GM21360 (cell line): ENCODE results near the gene ZFAND3.

Source experiments
- ATAC-seq: cut with Tn5 transposase; IDR thresholded peaks from one replicate; pipeline ENCODE4 v1.9.1; 2021; ENCODE audit warnings: mild to moderate bottlenecking, moderate library complexity; ENCODE audit not compliant: unreplicated experiment

ZFAND3 gene

GRCh38 chr6:38175786-38176185 is 356.3 kb downstream of the ZFAND3 start:
- ATAC-seq: no peak

- no peak for ATAC-seq
Observed at GRCh38 chr6:38176797-38177751, 357.5 kb downstream of the ZFAND3 start.

- ATAC-seq: no peak
Observed at GRCh38 chr6:38177882-38178583, 358.5 kb downstream of the ZFAND3 start.

- ATAC-seq: no peak
Observed at GRCh38 chr6:38178584-38178886, 359.0 kb downstream of the ZFAND3 start.

GRCh38 chr6:38179300-38179699 is 359.8 kb downstream of the ZFAND3 start:
- no peak for ATAC-seq

GRCh38 chr6:38179794-38180430 is 360.4 kb downstream of the ZFAND3 start:
- no peak for ATAC-seq

GRCh38 chr6:38180586-38180985 is 361.1 kb downstream of the ZFAND3 start:
- no peak for ATAC-seq

GRCh38 chr6:38182426-38182825 is 362.9 kb downstream of the ZFAND3 start:
- no peak for ATAC-seq

- no peak for ATAC-seq
Observed at GRCh38 chr6:38183856-38184584, 364.5 kb downstream of the ZFAND3 start.

- ATAC-seq: no peak
Observed at GRCh38 chr6:38184585-38185080, 365.1 kb downstream of the ZFAND3 start.

- no peak for ATAC-seq
Observed at GRCh38 chr6:38185244-38185643, 365.7 kb downstream of the ZFAND3 start.

- no peak for ATAC-seq
Observed at GRCh38 chr6:38185752-38186151, 366.2 kb downstream of the ZFAND3 start.

- ATAC-seq: no peak
Observed at GRCh38 chr6:38187325-38187724, 367.8 kb downstream of the ZFAND3 start.

- no peak for ATAC-seq
Observed at GRCh38 chr6:38187811-38188590, 368.5 kb downstream of the ZFAND3 start.

GRCh38 chr6:38188677-38189335 is 369.3 kb downstream of the ZFAND3 start:
- no peak for ATAC-seq

- no peak for ATAC-seq
Observed at GRCh38 chr6:38191418-38191817, 371.9 kb downstream of the ZFAND3 start.

- no peak for ATAC-seq
Observed at GRCh38 chr6:38192011-38192410, 372.5 kb downstream of the ZFAND3 start.

- ATAC-seq: no peak
Observed at GRCh38 chr6:38192487-38192886, 373.0 kb downstream of the ZFAND3 start.

GRCh38 chr6:38193051-38193450 is 373.5 kb downstream of the ZFAND3 start:
- ATAC-seq: no peak
